ENCODE measurements around the gene NCL. TPM values are rescaled to one million over a fixed set of nuclear protein-coding genes. Genes with fewer than 3 reads are reported as not detected.

The NCL gene
- total RNA-seq, 2 experiments from 2014 or later = 665 to 686 TPM

DNA sequence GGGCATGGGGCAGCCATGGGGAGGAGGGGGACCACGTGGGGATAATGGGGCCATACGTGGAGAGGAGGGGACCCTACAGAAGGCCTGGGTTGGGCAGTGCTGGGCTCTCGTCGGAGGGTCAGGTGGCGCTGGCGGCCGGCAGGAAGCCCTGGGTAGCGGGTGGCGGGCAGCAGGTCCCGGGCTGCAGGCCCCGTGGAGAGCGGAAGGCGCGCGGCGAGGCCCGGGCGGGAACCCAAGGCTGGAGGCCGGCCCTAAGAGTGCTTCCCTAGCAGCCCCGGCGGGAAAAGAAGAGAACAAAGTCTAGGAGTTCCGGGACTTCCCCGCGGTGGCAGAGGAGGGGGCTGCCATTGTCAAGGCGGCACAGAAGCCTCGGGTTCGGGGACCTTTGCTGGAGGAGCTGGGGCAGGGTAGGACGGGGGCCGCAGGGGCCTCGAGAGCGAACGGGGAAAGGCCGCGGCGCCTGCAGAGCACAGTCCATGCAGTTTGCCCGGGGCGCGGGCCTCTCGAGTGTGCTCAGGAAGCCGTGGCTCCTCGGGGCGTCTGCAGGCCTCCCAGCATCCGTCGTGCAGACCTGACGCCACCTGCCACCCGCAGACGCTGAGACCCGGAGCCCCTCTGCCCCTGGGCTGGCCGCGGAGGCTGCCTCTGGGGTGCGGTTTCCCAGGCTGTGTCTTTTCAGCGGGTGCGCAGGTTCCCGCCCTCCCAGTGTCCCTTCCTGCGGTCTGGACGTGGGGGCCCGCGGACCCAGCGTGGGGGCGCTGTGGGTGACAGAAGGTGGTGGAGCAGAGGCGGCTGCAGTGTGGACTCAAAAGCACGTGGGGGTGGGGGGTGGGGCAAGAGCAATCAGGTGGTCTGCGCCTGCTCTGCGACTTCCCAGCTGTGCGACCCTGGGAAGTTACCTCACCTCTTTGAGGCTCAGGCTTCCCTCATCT is 19.4 kb upstream of the NCL start:
- POLR2A ChIA-PET = interaction anchor here (0.6 to 4.9 kb wide), 4 partner anchors 17 to 223 kb away, joined by 3 to 54 read pairs (median 7); partner anchors contain the start of gene NCL
- H3K9me3 Mint-ChIP-seq (ENCODE audit: insufficient read depth) = no peaks in the 10 kb centered on the region
- peaks cover 5% of the 10 kb centered on the region for H3K27me3 Mint-ChIP-seq (ENCODE audit: low read depth)
- no peaks in the 10 kb centered on the region for H3K36me3 Mint-ChIP-seq (ENCODE audit: low read depth)
- peak; percentile 39 for DNase-seq
- peaks cover 20% of the 10 kb centered on the region for H3K4me1 Mint-ChIP-seq (ENCODE audit: low read depth)
- H3K4me3 Mint-ChIP-seq = peak overlapping the region; percentile 75
- peak overlapping the region; percentile 88 for H3K27ac Mint-ChIP-seq
- peak; percentile 59 for ATAC-seq
- CTCF ChIA-PET = interaction anchor here (0.6 to 6.1 kb wide), 25 partner anchors 10 to 359 kb away, joined by 3 to 107 read pairs (median 4); partner anchors contain the start of genes HTR2B and NCL

DNA sequence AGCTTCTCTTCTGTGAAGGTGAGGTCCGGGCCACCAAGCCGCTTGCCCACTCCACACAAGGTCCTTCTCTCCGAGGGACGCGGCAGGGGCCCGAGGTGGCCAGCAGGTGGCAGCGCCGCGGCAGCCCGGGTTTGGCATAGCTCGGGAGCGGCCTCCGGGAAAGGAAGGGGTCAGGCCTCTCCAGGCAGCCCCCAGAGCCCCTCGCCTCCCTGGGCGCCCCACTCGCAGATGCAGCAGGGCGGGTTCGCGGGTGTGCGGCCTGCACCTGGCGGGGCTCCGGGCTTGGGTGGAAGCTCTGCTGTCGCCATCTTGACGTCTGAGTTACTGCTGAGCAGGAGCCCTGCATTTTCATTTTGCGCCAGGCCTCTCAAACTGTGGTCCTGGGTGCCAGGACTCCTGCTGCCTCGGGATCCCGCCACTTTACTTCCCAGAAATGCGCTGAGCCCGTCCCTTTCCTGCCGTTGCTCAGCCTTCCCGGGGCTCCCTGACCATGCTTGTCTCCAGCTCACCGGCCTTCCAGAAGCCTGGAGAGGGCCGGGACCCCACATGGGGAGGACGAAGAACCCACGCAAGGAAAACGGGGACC is 18.6 kb upstream of the NCL start:
- ChIA-PET CTCF (interaction anchor here (0.7 to 6.1 kb wide), 27 partner anchors 9 to 358 kb away, joined by 3 to 107 read pairs (median 4); partner anchors contain the start of genes HTR2B and NCL), POLR2A (interaction anchor here (0.6 to 4.9 kb wide), 6 partner anchors 16 to 224 kb away, joined by 3 to 54 read pairs (median 4); partner anchors contain the start of gene NCL)
- peak; percentile 90 for ATAC-seq

DNA sequence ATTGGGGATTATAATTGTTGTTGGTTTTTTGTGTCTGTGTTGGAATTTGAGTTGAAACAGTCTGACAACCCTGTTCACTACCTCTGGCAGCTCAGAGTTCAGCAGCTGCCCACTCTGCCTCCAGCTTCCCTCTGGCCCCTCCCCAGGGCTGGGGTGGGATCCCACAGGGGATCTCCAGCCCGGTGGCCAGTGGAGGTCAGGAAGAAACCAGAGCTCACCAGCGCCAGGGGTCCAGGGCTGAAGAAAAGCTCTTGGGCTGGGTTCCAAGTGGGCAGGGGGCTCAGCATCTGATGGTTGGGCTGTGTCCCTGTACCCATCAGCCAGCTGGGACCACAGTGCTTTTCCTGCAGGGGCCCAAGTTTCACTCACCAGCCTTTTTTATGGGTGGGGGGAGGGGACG is 16.5 kb upstream of the NCL start:
- POLR2A ChIA-PET = interaction anchor here (4.9 kb wide), 1 partner anchor 16 kb away, joined by 54 read pairs; the partner anchor contains the start of gene NCL

More for the DNA sequence above, 18.6 kb upstream of the NCL start:
- peak overlapping the region; percentile 88 for H3K27ac Mint-ChIP-seq
- peak overlapping the region; percentile 75 for H3K4me3 Mint-ChIP-seq
- peaks cover 20% of the 10 kb centered on the region for H3K4me1 Mint-ChIP-seq (ENCODE audit: low read depth)
- H3K27me3 Mint-ChIP-seq (ENCODE audit: low read depth) = peaks cover 5% of the 10 kb centered on the region
- peak; percentile 77 for DNase-seq
- H3K36me3 Mint-ChIP-seq (ENCODE audit: low read depth) = no peaks in the 10 kb centered on the region
- no peaks in the 10 kb centered on the region for H3K9me3 Mint-ChIP-seq (ENCODE audit: insufficient read depth)

DNA sequence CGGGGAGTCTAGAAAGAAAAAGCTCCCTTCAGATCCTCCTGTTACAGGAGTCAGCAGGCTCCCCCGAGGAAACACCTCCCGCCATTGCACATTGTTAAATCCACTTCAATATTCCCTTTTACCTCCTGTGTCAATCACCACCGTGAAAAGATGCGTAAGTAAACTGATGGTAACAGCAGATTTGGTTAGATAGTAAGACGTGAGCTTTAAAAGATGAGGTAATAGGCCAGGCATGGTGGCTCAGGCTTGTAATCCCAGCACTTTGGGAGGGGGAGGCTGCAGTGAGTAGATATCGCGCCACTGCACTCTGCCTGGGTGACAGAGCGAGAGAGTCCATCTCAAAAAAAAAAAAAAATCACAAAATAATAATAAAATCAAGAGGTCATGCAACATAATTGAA is 15.2 kb upstream of the NCL start:
- POLR2A ChIA-PET = interaction anchor here (1.1 kb wide), 1 partner anchor 15 kb away, joined by 5 read pairs; the partner anchor contains the start of gene NCL
- Mint-ChIP-seq H3K9me3 (ENCODE audit: insufficient read depth) (no peaks in the 10 kb centered on the region), H3K4me3 (no peak overlapping the region), H3K27me3 (ENCODE audit: low read depth) (peaks cover 2% of the 10 kb centered on the region), H3K36me3 (ENCODE audit: low read depth) (no peaks in the 10 kb centered on the region), H3K4me1 (ENCODE audit: low read depth) (peaks cover 17% of the 10 kb centered on the region), H3K27ac (no peak overlapping the region)
- CTCF ChIA-PET = interaction anchor here (2.2 to 6.1 kb wide), 2 partner anchors 13 to 22 kb away, joined by 8 to 107 read pairs; partner anchors contain the start of gene NCL
- no peak for DNase-seq
- ATAC-seq = no peak

More for the DNA sequence above, 16.5 kb upstream of the NCL start:
- CTCF ChIA-PET = interaction anchor here (1.7 to 6.1 kb wide), 7 partner anchors 12 to 120 kb away, joined by 4 to 107 read pairs (median 15); partner anchors contain the start of gene NCL
- peaks cover 17% of the 10 kb centered on the region for H3K4me1 Mint-ChIP-seq (ENCODE audit: low read depth)
- no peaks in the 10 kb centered on the region for H3K9me3 Mint-ChIP-seq (ENCODE audit: insufficient read depth)
- H3K27ac Mint-ChIP-seq = no peak overlapping the region
- no peaks in the 10 kb centered on the region for H3K36me3 Mint-ChIP-seq (ENCODE audit: low read depth)
- H3K27me3 Mint-ChIP-seq (ENCODE audit: low read depth) = peaks cover 2% of the 10 kb centered on the region
- no peak overlapping the region for H3K4me3 Mint-ChIP-seq
- DNase-seq = no peak
- no peak for ATAC-seq

DNA sequence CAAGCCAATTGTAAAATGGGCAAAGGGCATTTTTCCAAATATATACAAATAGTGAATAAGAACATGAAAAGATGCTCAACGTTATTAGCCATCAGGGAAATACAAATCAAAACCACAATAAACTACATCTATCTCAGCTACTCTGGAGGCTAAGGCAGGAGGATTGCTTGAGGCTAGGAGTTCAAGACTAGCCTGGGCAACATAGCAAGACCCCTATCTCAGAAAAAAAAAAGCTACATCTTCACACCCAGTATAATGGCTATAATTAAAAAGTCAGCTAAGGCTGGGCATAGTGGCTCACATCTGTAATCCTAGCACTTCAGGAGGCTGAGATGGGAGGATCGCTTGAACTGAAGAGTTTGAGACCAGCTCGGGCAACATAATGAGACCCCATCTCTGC is 12.6 kb upstream of the NCL start:
- ATAC-seq (no peak), DNase-seq (no peak)

DNA sequence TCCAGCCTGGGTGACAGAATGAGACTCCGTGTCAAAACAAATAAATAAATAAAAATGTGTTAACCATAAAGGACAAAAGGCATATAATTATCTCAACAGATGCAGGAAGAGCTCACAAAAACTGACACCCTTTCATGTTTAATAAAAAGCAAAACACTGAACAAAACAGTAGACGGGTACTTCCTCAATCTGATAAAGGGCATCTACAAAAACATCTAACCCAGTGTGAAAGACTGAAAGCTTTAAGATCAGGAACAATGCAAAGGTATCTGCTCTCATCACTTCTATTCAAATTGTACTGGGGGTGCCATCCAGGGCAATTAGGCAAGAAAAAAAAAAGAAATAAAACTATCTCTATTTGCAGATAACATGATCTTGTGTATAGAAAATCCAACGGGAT is 11.7 kb upstream of the NCL start:
- peaks cover 2% of the 10 kb centered on the region for H3K27me3 Mint-ChIP-seq (ENCODE audit: low read depth)
- POLR2A ChIA-PET = interaction anchor here (4.9 kb wide), 1 partner anchor 12 kb away, joined by 25 read pairs; the partner anchor contains the start of gene NCL

More for the DNA sequence above, 12.6 kb upstream of the NCL start:
- H3K4me3 Mint-ChIP-seq = no peak overlapping the region
- no peaks in the 10 kb centered on the region for H3K36me3 Mint-ChIP-seq (ENCODE audit: low read depth)
- no peaks in the 10 kb centered on the region for H3K9me3 Mint-ChIP-seq (ENCODE audit: insufficient read depth)
- POLR2A ChIA-PET = interaction anchor here (4.9 kb wide), 1 partner anchor 13 kb away, joined by 25 read pairs; the partner anchor contains the start of gene NCL
- H3K4me1 Mint-ChIP-seq (ENCODE audit: low read depth) = peaks cover 5% of the 10 kb centered on the region
- H3K27me3 Mint-ChIP-seq (ENCODE audit: low read depth) = peaks cover 2% of the 10 kb centered on the region
- CTCF ChIA-PET = interaction anchor here (1.8 to 2.1 kb wide), 3 partner anchors 10 to 25 kb away, joined by 5 to 8 read pairs (median 5); partner anchors contain the start of gene NCL
- no peak overlapping the region for H3K27ac Mint-ChIP-seq

DNA sequence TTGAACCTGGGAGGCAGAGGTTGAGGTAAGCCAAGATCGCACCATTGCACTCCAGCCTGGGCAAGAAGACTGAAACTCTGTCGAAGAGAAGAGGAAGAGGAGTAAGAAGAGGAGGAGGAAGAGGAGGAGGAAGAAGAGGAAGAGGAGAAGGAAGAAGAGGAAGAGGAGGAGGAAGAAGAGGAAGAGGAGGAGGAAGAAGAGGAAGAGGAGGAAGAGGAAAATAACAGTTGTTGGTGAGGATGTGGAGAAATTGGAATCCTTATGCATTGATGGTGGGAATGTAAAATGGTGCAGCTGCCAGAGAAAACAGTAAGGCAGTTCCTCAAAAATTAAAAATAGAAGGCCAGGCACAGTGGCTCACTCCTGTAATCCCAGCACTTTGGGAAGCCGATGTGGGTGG is 8.5 kb upstream of the NCL start:
- Mint-ChIP-seq H3K27me3 (ENCODE audit: low read depth) (peaks cover 2% of the 10 kb centered on the region), H3K4me3 (no peak overlapping the region), H3K27ac (no peak overlapping the region), H3K36me3 (ENCODE audit: low read depth) (no peaks in the 10 kb centered on the region), H3K9me3 (ENCODE audit: insufficient read depth) (no peaks in the 10 kb centered on the region), H3K4me1 (ENCODE audit: low read depth) (peaks cover 14% of the 10 kb centered on the region)
- no peak for ATAC-seq
- ChIA-PET CTCF (interaction anchor here (0.8 kb wide), 1 partner anchor 10 kb away, joined by 3 read pairs; no protein-coding TSS in a partner anchor), POLR2A (interaction anchor here (4.9 kb wide), 1 partner anchor 8 kb away, joined by 25 read pairs; the partner anchor contains the start of gene NCL)
- no peak for DNase-seq

More for the DNA sequence above, 11.7 kb upstream of the NCL start:
- DNase-seq = no peak
- no peak for ATAC-seq
- Mint-ChIP-seq H3K4me1 (ENCODE audit: low read depth) (peaks cover 3% of the 10 kb centered on the region), H3K4me3 (no peak overlapping the region), H3K27ac (no peak overlapping the region), H3K36me3 (ENCODE audit: low read depth) (no peaks in the 10 kb centered on the region), H3K9me3 (ENCODE audit: insufficient read depth) (no peaks in the 10 kb centered on the region)
- CTCF ChIA-PET = interaction anchor here (0.7 to 2.1 kb wide), 6 partner anchors 9 to 393 kb away, joined by 3 to 8 read pairs (median 4); partner anchors contain the start of gene NCL

DNA sequence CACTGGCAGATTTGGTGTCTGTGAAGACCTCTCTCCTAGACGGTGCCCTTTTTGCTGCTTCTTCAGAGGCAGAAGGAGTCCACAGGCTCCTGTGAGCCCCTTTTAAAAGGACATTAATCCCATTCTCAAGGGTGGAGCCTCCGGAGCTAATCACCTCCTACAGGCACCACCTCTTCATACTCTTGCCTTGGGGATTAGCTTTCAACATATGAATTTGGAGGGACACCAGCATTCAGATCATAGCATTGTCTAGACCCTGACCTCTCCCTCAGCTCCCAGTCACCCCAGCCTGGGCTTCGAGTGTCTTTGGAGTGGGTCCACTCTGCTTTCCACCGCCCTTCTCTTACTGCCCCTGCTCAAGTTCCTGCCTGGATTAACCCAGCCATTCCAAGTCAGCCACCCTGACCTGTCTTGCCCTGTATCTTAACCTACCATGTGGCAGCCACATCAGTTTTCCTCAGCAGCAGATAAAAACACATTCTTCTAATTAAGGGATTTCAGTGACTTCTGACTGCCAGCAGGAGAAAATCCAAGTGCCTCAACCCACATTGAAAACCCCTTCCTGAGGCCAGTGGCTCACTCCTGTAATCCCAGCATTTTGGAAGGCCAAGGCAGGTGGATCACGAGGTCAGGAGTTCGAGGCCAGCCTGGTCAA is 6.1 kb upstream of the NCL start:
- H3K4me3 Mint-ChIP-seq = no peak overlapping the region
- H3K9me3 Mint-ChIP-seq (ENCODE audit: insufficient read depth) = no peaks in the 10 kb centered on the region
- no peak overlapping the region for H3K27ac Mint-ChIP-seq
- DNase-seq = no peak
- peaks cover 21% of the 10 kb centered on the region for H3K4me1 Mint-ChIP-seq (ENCODE audit: low read depth)
- no peaks in the 10 kb centered on the region for H3K27me3 Mint-ChIP-seq (ENCODE audit: low read depth)
- no peak for ATAC-seq
- ChIA-PET POLR2A (no interaction called here), CTCF (interaction anchor here (1.4 to 9.1 kb wide), 2 partner anchors 11 to 417 kb away, joined by 3 to 107 read pairs; no protein-coding TSS in a partner anchor)
- no peaks in the 10 kb centered on the region for H3K36me3 Mint-ChIP-seq (ENCODE audit: low read depth)

DNA sequence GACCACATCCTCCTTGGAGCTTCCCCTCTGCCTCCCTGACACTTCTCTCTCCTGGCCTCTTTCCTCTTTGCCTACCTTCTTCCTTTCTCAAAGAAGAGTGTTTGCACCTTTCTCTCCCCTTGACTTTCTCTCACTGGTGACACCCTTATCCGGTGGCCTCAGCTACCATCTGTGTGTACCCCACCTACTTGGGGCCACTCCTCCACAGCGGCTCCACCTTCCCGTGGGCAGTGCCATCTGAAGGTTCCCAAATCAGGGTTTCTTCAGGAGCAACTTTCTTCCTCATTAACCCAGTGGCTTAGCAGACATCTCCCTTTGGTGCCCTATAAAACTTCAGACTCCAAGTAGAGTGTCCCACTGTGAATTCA is 5.3 kb upstream of the NCL start:
- Mint-ChIP-seq H3K36me3 (ENCODE audit: low read depth) (no peaks in the 10 kb centered on the region), H3K4me3 (no peak overlapping the region), H3K4me1 (ENCODE audit: low read depth) (peaks cover 23% of the 10 kb centered on the region), H3K27me3 (ENCODE audit: low read depth) (no peaks in the 10 kb centered on the region), H3K27ac (peak overlapping the region; percentile 78), H3K9me3 (ENCODE audit: insufficient read depth) (no peaks in the 10 kb centered on the region)
- DNase-seq (no peak), ATAC-seq (no peak)
- ChIA-PET CTCF (interaction anchor here (1.4 to 9.1 kb wide), 2 partner anchors 11 to 416 kb away, joined by 3 to 107 read pairs; no protein-coding TSS in a partner anchor), POLR2A (no interaction called here)

DNA sequence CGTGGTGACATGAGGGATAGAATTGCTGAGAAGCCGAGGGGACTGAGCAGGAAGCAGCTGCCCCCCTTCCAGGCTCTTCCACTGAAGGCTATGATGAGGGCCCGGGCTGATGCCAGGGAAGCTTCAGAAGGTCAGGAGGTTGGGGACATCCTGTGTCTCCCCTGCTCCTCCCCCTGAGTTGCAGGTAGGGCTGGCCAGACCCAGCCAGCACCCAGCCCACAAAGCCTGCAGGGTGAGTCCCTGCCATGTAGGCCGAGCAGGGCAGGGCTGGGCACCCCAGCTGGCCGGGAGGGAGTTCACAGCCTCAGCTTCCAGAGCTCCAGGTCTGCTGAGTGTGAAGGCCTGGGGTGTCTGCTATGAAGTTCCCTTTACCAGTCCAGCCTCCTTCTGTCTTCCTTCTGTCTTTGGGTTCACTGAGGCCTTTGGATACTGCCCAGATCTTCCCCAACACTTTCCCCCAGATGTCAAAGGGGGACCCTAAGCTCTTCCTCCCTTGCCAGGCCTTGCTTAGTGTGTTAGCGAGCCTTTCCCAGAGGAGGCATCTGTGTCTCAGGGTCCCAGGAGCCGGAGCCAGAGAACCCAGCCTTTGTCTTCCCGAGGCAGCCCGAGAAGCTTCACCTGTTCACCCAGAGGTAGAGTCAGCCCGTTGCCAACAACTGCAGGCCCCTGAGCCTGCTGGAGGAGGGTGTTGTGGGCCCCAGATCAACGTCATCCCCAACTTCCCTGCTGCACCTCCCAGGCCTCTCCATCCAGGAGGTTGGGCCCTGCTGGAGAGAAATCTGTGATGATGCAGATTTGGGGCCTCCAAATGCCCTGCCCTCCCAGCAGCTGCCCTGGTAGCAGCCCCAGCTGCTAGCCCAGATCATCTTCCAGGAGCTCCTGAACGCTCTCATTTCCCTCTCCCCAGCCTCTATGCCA is 3.6 kb upstream of the NCL start:
- POLR2A ChIA-PET = interaction anchor here (1.3 to 1.9 kb wide), 2 partner anchors 14 to 15 kb away, joined by 4 to 8 read pairs; no protein-coding TSS in a partner anchor
- ATAC-seq = no peak
- CTCF ChIA-PET = interaction anchor here (0.9 to 9.1 kb wide), 4 partner anchors 9 to 134 kb away, joined by 3 to 107 read pairs (median 4); no protein-coding TSS in a partner anchor
- Mint-ChIP-seq H3K36me3 (ENCODE audit: low read depth) (peaks cover 10% of the 10 kb centered on the region), H3K9me3 (ENCODE audit: insufficient read depth) (no peaks in the 10 kb centered on the region), H3K27ac (no peak overlapping the region), H3K4me3 (no peak overlapping the region), H3K27me3 (ENCODE audit: low read depth) (no peaks in the 10 kb centered on the region), H3K4me1 (ENCODE audit: low read depth) (peaks cover 30% of the 10 kb centered on the region)
- DNase-seq = no peak
